Body of pancreas (tissue), 4 donors: ENCODE measurements around the gene POLRMT. TPM values are rescaled to one million over a fixed set of nuclear protein-coding genes. Genes with fewer than 3 reads are reported as not detected.

Source experiments
- ATAC-seq: fragments of 150-250 bp; one replicate; pipeline ENCODE4 v1.9.1; 2016
- DNase-seq, 4 donors: peaks; one replicate each; pipeline ENCODE4 v3.0.0-alpha.2; 2019
- H3K27ac ChIP-seq, 4 donors: fragments of 200-600 bp; sonication (generic); 1 replicate in 3 of 4; 2 replicates in 1 of 4; pipeline versions ENCODE4 v1.5.1 to v1.6.1; 2016 to 2019; ENCODE audit warnings: mild to moderate bottlenecking in 1 of 4, mixed read lengths in 1 of 4, moderate library complexity in 1 of 4
- H3K27me3 ChIP-seq, 2 donors: fragments of 200-600 bp; sonication (generic); one replicate each; pipeline ENCODE4 v1.6.0; 2016; ENCODE audit warnings: mild to moderate bottlenecking in 1 of 2
- H3K36me3 ChIP-seq, 2 donors: fragments of 200-600 bp; sonication (generic); replicated peaks in 1 of 2; 2 replicates each; pipeline ENCODE4 v1.5.1; 2016; ENCODE audit warnings: low read depth in 2 of 2; ENCODE audit not compliant: insufficient read depth in 1 of 2
- H3K4me1 ChIP-seq: fragments of 200-600 bp; sonication (generic); one replicate; pipeline ENCODE4 v1.6.0; 2016
- H3K4me3 ChIP-seq, 2 donors: fragments of 200-600 bp; sonication (generic); 1 replicate in 1 of 2; 2 replicates in 1 of 2; pipeline ENCODE4 v1.5.1; 2016 to 2019
- H3K9me3 ChIP-seq, 3 donors: fragments of 200-600 bp; sonication (generic); 1 replicate in 2 of 3; 2 replicates in 1 of 3; pipeline ENCODE4 v1.5.1; 2016
- POLR2A ChIP-seq, 3 donors: fragments of 450-650 bp; IDR thresholded peaks; one replicate each; pipeline ENCODE4 v1.6.1; 2016; ENCODE audit warnings: antibody characterized with exemption in 3 of 3, mild to moderate bottlenecking in 2 of 3
- whole genome bisulfite sequencing, 2 donors: methylation state at CpG; one replicate each; pipeline ENCODE4 v1.1.5; 2017; 5-methylcytosine and 5-hydroxymethylcytosine counted together
- intact Hi-C: fragments of 100-400 bp; cut with DNase I; formaldehyde crosslinking; loops from one replicate; pipeline ENCODE4 v1.15.1; 2023
- total RNA-seq, 2 donors: library from RNA; depleted of rRNA; stranded (reverse); fragments of >200 nt; gene quantifications; one replicate each; pipeline ENCODE4 v1.1.0, GENCODE V29; 2016
- TF ChIP-seq, protein P1 (sequence below), 7 experiments: fragments of 450-650 bp in 4 of 7; fragments of 200-600 bp in 3 of 7; sonication (generic) in 3 of 7; IDR thresholded peaks; one replicate each; pipeline ENCODE4 v1.5.1; 2016 to 2019; ENCODE audit warnings: antibody characterized with exemption in 7 of 7

POLRMT gene
- total RNA-seq, 2 donors from 2014 or later: 25.4 to 46.1 TPM

DNA sequence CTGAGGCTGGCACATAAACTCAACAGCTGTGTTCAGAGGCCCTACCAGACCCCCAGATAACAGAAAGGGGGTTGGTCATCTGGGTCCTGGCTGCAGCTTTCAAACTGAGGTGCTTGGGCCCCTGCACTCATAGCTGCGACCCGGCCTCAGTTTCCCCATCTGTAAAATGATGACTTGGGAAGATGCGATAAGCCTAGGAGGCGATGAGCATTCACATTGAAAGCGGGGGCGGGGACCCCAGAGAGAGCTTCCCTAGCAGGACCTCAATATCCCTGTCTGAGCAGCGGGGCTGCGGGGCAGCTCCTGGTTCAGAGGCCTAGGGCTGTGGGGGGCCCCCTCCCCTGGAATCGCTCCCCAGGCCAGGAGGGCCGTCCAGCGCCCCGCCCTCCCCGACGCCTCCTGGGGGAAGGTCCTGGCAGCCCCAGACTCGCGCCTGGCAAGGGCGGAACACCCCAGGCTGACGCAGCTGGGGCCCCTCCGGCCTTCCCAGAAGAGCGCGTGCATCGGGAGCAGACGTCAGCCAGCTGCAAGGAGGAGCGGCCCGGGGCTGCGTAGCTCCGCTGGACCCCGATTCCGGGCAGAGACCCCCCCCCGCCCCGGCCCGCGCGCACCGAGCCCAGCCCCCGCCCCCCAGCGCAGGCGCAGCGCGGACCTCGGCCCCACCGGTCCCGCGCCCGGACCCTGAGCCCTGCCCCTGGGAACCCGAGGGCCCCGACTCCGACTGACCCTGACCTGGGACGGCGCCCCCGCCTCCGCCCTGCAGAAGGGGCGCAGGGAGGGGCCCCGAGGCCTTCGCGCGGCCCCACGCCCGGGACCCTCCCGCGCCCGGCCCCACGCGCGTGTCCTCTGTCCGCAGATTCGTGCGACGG, 46.3 kb upstream of the POLRMT start:
- ATAC-seq (peak; percentile 12), DNase-seq (peak; percentile 58 to 72 (median 68))
- 0 to 4% methylated on average over 2 to 34 of the region's 69 CpGs for WGBS, 2 donors
- H3K4me3 ChIP-seq: peak overlapping the region; percentile 52 to 55
- H3K27ac ChIP-seq: peak overlapping the region; percentile 83 to 93 (median 90)
- H3K9me3 ChIP-seq: no peaks in the 10 kb centered on the region
- H3K27me3 ChIP-seq: no peaks in the 10 kb centered on the region
- no peaks in the 10 kb centered on the region for H3K36me3 ChIP-seq
- H3K4me1 ChIP-seq: peaks cover 39% of the 10 kb centered on the region
- intact Hi-C loops: no loop called here
- TF ChIP-seq POLR2A (IDR thresholded peaks at IDR 0.05): no peak
- TF ChIP-seq, protein P1, sequence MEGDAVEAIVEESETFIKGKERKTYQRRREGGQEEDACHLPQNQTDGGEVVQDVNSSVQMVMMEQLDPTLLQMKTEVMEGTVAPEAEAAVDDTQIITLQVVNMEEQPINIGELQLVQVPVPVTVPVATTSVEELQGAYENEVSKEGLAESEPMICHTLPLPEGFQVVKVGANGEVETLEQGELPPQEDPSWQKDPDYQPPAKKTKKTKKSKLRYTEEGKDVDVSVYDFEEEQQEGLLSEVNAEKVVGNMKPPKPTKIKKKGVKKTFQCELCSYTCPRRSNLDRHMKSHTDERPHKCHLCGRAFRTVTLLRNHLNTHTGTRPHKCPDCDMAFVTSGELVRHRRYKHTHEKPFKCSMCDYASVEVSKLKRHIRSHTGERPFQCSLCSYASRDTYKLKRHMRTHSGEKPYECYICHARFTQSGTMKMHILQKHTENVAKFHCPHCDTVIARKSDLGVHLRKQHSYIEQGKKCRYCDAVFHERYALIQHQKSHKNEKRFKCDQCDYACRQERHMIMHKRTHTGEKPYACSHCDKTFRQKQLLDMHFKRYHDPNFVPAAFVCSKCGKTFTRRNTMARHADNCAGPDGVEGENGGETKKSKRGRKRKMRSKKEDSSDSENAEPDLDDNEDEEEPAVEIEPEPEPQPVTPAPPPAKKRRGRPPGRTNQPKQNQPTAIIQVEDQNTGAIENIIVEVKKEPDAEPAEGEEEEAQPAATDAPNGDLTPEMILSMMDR (IDR thresholded peaks at IDR 0.05): no peak

DNA sequence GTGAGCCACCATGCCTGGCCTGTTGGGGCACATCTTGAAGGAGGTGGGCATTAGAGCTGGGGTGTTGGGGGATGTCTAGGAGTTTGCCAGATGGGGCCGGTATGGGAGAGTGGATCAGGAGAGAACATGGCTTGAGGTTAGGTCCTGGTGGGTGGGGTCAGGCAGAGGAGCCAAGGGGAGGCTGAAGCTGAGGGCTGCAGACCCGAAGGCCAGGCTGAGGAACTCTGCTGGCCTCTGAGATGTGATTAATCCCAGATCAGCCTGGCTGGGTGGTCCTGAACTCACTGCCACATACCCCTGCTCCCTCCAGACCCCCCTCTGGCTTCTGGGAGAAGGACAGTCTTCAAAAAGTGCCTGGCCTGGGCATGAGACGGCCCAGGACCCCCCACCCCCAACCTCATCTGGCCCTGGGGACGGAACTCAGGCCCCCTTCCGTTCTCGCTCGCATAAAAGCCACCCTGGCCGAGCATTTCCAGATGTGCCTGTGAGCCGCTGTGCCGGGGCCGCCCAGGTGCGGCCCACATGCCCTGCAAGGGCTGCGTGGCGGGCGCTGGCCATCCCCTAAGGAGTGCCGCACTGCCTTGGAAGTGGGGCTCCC, 45.6 kb upstream of the POLRMT start:
- H3K27me3 ChIP-seq: no peaks in the 10 kb centered on the region
- no peaks in the 10 kb centered on the region for H3K9me3 ChIP-seq
- H3K27ac ChIP-seq: peak overlapping the region in 2 of 4 donors; percentile 89 to 92
- DNase-seq: no peak
- no peak for ATAC-seq
- WGBS, 2 donors: 92 to 100% methylated on average over 2 to 14 of the region's 16 CpGs
- intact Hi-C loops: no loop called here
- H3K4me3 ChIP-seq: no peak overlapping the region
- no peaks in the 10 kb centered on the region for H3K36me3 ChIP-seq
- TF ChIP-seq, protein P1 (IDR thresholded peaks at IDR 0.05): no peak
- no peak for TF ChIP-seq POLR2A (IDR thresholded peaks at IDR 0.05)
- H3K4me1 ChIP-seq: peaks cover 46% of the 10 kb centered on the region

- TF ChIP-seq POLR2A (IDR thresholded peaks at IDR 0.05): no peak
- TF ChIP-seq, protein P1 (IDR thresholded peaks at IDR 0.05): no peak
- H3K4me1 ChIP-seq: peaks cover 46% of the 10 kb centered on the region
- intact Hi-C loops: no loop called here
- DNase-seq (peak in 2 of 4 donors; percentile 38 to 53), ATAC-seq (no peak)
- WGBS, 2 donors: 43 to 51% methylated on average over 8 to 22 of the region's 22 CpGs
- H3K9me3 ChIP-seq: no peaks in the 10 kb centered on the region
- no peaks in the 10 kb centered on the region for H3K36me3 ChIP-seq
- H3K4me3 ChIP-seq: no peak overlapping the region
- H3K27ac ChIP-seq: peak overlapping the region; percentile 51 to 80 (median 64)
- H3K27me3 ChIP-seq: no peaks in the 10 kb centered on the region
Measured at GRCh38 chr19:677601-678436, 44.5 kb upstream of the POLRMT start.

- peak; percentile 70 to 82 (median 72) for DNase-seq
- H3K27me3 ChIP-seq: no peaks in the 10 kb centered on the region
- peak overlapping the region; percentile 51 to 80 (median 64) for H3K27ac ChIP-seq
- 3 to 7% methylated on average over 12 to 15 of the region's 15 CpGs for WGBS, 2 donors
- no peak overlapping the region for H3K4me3 ChIP-seq
- H3K4me1 ChIP-seq: peaks cover 46% of the 10 kb centered on the region
- peak; percentile 17 for ATAC-seq
- no peaks in the 10 kb centered on the region for H3K9me3 ChIP-seq
- TF ChIP-seq, protein P1 (IDR thresholded peaks at IDR 0.05): no peak
- no peak for TF ChIP-seq POLR2A (IDR thresholded peaks at IDR 0.05)
- H3K36me3 ChIP-seq: no peaks in the 10 kb centered on the region
- intact Hi-C loops: no loop called here
Measured at GRCh38 chr19:677201-677600, 43.9 kb upstream of the POLRMT start.
